Hepatic stellate cell (primary cell): ENCODE data around the gene GLG1.
A peak's percentile ranks its signal among the peaks of the same experiment; 100 is the strongest.

Experiments used
- DNase-seq: peaks from one replicate; pipeline ENCODE4 v3.0.0; 2011; ENCODE audit warnings: low spot score

GLG1 gene

DNA sequence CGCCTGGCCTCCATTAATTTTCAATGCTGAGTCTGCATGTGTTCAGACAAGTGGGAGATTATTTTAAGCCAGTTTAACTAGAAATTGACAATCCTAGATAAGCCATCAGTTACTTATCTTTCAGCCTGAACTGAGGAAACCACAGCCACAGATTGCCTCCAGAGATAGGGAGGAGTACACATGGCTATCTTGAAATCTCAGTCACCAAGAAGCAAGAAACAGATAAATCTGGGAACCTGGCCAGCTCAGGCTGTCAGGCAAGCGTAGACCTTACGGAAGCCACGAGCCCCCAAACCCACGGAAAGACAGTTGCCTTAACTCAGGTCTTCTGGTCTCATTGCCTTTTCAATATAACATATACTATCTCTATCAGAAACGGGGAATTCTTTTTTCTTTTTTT is 2.0 kb upstream of the GLG1 start:
- DNase-seq: no peak

DNA sequence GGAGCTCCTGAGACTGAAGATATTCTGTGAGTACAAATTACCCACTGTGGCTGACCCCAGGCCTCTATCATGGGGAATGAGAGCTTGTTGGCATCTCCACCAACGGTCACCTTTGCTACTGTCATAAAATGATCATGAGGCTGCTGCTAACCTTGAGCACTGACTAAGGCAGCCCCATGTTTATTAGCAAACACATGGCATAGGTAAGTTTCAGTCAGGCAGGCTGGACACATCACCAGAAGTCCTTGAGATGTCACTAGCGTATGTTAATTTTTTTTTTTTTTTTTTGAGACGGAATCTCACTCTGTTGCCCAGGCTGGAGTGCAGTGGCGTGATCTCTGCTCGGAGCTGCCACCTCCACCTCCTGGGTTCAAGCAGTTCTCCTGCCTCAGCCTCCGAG is 1.5 kb upstream of the GLG1 start:
- no peak for DNase-seq

DNA sequence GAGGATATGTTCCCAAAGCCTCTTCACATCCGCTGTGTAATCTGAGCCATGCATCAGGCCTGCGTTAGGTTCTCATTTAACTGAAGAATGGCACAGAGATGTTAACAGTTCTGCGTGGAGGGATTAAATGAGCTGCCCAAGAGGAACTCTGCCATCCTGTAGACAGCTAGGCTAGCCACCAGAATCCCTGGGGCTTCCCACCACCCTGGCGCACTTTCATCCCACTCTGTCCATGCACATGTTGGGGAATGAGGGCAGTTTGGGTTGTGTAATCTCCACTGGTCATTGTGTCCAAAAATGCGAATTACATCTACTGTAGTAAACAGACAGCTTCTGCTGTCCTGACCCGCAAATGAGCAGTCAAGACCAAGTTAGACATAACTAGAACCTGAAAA is 1.0 kb upstream of the GLG1 start:
- no peak for DNase-seq

DNA sequence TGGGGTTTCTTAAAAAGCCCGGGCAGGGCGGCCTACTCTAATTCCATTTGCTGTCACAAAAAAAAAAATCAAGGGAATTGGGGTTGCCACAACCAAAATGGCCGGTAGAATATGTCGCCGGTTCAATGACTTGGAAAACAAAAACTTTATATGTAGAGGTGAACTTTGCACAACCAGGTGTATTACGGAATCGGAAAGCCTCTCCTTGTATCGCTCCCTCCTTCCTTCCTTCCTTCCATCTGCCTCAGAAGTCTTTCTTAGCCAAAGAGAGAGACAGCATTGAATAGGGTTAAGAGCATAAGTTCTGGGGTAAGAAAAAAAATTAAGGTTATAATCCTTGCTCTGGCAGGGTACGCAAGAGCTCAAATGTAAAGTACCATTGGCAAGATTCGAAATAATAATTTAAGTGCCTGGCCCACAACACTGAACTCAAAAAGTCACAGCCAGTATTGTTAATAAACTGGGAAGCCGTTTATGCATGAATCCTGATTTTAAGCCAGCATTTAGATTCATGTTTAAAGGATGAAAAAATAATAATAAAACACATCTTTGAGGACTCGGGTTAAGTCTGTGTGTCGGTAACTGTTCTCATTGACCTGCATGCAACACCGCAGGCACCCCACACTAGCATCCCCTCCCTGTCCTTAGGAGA is 522 bp upstream of the GLG1 start:
- no peak for DNase-seq

DNA sequence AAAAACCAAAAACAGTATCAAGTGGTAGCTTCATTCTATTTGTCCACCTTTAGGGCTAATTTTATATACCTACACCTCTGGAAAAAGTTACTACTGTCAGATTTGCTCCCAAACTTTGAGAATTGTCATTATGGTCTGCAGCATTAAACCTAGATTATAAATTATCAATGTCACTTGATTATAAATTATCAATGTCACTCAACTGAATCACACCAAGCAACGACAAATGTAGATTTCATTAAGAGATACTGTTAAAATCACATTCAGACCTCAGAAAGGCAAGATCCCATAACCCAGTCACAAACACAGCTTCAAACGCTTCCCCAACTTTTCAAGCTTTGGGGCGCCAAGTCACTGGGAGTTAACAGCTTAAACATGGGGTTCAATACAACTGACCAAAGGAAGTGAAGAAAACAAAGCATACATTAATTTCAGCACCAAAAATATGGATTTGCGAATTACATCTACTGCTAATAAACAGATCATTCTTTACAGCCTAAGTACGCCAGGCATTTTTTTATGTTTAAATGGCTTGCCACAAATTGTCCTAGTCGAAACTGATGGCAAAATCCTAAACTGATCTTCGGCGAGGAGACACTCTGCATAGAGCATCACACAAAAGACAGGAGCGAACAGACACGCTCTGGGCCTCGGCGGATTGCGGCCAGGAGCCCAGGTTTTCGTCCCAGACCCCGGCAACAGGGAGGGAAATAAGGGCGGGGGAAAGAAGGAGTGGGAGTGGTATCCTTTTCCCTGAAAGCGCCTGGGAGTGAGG is 981 bp downstream of the GLG1 start:
- DNase-seq: no peak

DNA sequence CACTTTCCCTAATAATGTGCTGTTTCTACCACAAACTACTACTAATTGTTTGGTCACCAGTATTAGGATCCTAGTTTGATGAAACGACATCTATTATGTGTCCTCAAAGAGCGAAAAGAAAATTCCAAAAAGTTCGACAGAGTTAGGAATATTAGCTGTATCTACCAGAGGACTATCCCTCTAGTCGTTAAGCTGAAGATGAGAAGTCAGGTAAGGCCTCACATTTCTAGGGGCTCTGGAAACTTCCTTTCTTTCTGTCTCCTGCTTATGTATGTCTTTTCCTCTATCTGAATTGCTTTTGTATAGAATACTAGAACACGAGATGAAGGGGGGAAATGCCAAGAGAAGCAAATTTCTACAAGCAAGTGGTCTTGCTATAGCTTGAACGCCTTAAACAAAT is 1.6 kb downstream of the GLG1 start:
- DNase-seq: no peak

DNA sequence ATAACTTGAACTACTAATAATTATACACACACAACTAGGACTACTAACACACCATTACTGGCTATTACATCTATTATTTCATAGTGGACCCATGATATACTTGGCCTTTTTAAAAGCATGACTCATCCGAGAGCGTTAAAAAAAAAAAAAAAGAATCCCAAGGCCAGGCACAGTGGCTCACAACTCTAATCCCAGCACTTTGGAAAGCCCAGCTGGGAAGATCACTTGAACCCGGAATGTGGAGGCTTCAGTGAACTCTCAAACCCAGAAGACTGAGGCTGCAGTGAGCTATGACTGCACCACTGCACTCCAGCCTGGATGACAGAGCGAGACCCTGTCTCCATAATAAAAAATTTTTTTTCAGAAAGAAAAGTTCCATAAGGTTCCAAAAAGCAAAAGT is 3.1 kb downstream of the GLG1 start:
- no peak for DNase-seq

DNA sequence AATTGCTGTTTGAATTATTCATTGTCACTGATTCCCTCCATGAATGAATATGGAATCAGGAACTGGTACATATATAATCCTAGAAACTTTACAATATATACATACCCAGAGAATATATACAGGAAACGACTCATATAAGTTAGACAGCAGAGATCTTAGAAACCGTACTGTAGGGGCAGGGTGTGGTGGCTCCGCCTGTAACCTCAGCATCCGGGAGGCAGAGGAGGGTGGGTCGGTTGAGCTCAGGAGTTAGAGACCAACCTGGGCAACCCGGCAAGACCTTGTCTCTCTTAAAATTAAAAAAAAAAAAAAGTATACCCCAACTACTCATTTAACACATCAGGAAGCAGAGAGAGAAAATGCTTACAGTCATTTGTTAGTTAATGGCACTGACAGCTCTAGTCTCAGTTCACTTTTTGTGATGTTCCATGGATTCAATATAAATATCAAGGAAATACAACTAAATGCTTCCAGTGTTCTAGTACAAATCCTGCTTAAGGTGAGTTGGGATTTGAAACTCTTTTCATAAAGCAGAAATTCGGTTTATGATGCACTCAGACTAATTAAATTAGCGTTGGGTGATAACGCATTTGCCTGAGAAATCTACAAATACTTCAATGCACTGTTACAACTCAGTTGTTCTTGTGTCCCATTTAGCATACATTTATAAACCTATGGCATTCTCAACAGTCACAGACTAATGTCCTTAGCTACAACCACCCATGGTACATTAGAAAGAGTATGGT is 5.6 kb downstream of the GLG1 start:
- no peak for DNase-seq

DNA sequence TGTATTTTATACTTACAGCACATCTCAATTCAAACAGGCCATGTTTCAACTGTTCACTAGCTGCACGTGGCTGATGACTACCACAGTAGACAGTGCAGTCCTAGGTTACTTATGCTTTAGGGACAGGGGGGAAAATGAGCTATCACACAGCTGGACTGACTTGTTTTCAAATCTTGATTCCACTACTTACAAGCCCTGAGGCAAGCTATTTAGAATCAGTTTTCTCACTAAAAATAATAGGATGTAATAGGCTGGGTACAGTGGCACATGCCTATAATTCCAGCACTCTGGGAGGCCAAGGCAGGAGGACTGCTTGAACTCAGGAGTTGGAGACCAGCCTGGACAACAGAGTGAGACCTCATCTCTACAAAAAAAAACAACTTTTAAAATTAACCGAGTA is 10.3 kb downstream of the GLG1 start:
- no peak for DNase-seq

DNA sequence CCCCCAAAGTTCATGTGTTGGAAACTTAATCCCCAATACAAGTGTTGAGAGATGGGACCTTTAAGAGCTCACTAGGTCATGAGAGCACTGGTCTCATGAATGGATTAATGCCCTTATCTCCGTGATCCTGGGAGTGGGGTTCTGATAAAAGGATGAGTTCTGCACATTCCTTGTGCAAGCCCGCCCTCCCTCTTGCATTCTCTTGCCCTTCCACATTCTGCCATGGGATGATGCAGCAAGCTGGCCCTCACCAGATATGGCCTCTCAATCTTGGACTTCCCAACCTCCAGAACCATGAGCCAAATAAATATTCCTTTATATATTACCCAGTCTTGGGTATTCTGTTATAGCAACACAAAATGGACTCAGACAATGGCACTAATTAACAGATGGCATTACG is 14.1 kb downstream of the GLG1 start:
- no peak for DNase-seq

DNA sequence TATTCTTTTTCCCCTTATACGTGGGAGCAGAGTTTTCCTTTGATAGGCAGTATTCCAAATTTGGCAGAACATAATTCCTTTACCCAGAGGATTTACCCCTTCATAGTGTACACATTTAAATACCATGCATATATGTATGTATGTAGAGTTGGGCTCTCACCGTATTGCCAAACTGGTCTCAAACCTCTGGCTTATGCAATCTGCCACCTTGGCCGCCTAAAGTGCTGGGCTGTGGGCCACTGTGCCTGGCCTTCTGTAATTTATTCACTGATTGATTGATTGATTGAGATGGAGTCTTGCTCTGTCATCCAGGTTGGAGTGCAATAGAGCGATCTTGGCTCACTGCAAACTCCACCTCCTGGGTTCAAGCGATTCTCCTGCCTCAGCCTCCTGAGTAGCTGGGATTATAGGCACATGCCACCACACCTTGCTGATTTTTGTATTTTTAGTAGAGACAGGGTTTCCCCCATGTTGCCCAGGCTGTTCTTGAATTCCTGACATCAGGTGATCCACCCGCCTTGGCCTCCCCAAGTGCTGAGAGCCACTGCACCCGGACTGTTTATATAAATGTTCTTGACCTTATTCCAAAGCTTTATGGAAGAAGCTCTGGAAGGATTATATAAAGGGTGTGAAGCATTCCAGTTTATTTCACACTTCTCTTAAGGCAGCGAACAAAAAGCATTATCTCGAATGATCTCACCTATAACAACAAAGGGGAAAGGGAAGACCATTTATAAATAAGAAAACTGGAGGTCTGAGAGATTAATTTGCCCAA is 14.9 kb downstream of the GLG1 start:
- no peak for DNase-seq

DNA sequence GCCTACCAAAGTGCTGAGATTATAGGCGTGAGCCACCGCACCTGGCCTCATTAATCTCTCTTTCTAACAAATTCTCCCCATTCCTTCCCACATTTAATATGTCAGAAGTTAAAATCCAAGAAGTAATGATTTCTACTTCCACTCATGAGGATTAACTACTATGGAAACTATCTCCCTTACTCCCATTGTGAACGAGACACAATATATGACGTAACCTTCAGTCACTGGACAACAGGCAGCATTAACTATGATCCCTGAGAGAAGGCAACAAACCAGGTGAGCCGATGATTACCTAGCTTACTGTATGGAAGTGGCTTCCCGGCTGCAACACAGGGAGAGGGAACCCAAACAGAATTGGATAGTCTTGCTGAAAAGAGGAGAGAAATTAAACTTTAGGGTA is 20.0 kb downstream of the GLG1 start:
- no peak for DNase-seq

DNA sequence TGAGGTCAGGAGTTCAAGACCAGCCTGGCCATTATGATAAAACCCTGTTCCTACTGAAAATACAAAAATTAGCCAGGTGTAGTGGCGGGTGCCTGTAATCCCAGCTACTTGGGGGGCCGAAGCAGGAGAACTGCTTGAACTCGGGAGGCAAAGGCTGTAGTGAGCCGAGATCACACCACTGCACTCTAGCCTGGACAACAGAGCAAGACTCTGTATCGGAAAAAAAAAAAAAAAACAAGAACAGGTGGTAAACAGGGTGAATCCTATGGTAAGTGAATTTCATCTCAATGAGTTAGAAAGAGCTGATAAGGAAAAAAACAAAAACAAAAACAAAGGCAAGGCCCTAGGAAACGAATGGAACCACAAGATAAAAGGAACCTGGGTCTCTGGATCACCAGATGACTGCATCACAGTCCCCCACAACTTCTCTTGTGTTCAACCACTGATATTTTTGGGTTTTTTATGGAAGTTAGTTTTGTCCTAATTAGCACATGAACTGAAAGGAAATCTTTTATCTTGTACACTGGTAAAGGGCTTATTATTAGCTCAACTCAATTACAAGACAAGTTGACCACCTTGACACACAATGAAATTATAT is 21.0 kb downstream of the GLG1 start:
- no peak for DNase-seq

DNA sequence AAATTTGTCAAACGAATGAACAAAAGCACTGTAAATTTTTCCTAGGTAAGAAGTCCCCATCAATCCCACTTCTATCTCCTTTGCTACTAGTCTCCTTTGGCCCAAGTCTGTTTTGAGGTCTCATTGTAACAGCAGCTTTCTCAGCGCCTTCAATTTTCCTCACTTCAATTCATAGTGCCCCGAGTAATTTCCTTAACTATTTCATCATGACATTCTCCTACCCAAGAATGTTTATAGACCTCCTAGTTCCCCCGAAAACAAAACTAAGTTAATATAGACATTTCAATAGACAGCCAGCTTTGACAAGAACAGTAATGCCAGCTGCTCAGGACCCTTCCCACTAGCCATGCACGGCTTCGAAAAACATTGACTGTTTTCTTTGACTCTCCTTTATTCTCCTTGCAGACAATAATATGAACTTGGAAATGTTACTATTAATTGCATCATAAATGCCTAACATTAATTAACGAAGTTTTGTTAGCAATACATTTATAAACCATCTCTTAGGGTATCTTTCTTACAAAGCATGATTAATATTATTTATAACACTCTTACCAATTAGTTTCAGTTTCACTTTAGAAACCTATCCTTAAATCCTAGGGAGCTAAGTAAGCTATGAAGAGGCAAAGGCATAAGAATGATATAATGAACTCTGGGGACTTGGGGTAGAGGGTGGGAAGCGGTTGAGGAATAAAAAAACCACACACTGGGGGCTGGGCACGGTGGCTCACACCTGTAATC is 22.8 kb downstream of the GLG1 start:
- no peak for DNase-seq

DNA sequence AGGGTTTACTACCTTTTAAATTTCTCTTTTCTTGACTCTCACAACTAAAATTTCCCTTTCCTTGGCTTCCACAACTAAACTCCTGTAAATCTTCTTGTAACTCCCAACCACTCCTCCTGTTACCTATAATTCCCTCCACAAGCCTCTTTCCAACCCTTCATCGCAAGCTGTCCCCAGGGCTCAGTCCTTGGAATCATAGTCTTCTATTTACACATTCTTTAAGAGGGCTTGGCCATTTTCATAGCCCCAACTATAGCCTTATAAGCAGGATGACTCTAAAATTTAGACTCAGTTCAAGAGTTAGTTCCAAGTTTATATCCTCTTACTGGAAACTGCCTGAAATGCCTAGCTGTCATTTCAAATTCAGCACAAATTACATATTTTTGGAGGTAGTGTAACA is 23.9 kb downstream of the GLG1 start:
- no peak for DNase-seq

DNA sequence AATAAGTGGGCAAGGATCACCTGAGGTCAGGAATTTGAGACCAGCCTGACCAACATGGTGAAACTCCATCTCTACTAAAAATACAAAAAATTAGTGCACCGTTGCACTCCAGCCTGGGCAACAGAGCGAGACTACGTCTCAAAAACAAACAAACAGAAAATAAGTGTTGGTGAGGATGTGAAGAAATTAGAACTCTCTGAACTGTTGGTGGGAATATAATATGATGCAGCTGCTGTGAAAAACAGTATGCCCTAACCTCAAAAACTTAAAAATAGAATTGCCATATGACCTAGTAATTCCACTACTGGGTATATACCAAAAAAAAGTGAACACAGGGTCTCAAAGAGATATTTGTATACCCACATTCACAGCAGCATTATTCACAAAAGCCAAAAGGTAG is 26.1 kb downstream of the GLG1 start:
- DNase-seq: no peak

DNA sequence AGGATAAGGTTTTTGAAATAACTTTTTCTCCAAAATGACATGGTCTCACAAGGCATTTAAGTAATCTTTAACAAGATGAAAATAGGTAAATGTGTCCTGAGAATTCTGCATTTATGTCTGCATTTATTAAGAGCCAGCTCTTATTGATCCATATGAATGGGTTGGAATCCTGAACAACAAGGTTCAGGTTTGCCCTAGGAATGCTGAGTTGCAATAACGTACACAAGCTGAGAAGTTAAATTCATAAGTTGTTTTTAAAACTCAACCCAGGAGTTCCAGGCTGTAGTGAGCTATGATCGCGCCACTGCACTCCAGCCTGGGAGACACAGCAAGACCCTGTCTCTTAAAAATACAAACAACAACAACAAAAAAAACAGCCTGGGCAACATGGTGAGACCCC is 28.1 kb downstream of the GLG1 start:
- DNase-seq: no peak

DNA sequence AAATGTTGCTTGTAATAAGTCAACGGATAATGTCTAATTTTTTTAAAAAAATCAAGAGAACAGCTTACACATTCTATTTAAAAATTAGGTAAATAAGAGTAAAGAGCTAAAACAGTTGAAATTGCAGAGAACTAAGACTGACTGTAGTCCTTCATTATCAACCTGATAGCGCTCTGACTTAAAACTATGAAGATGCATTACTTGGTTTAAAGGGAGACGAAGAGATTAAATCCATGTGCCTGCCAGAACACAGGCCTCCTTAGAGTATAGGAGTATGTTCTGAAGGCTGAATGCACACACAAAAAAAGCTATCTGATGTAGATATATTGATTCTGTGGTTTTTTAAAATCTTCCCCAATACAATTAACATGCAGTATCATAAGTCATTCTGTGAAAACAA is 28.5 kb downstream of the GLG1 start:
- no peak for DNase-seq

DNA sequence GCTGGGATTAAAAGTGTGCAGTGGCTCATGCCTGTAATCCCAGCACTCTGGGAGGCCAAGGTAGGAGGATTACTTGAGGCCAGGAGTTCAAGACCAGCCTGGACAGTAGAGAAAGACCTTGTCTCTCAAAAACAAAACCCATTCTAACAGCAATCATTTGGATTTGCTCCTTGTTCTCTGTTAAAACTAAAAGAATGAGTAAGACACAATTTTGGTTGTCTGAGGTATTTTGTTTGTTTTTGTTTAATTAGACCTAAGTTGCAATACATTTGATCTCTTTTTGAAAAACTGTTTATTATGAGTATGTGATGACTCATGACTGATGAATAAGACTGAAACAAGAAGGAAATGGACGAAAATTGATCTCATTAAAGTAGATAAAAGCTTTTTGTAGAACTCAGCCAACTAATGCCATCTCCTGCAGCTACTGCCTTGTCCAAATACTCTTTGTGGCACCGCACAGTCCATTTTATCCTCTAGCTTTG is 29.0 kb downstream of the GLG1 start:
- DNase-seq: peak; percentile 40

DNA sequence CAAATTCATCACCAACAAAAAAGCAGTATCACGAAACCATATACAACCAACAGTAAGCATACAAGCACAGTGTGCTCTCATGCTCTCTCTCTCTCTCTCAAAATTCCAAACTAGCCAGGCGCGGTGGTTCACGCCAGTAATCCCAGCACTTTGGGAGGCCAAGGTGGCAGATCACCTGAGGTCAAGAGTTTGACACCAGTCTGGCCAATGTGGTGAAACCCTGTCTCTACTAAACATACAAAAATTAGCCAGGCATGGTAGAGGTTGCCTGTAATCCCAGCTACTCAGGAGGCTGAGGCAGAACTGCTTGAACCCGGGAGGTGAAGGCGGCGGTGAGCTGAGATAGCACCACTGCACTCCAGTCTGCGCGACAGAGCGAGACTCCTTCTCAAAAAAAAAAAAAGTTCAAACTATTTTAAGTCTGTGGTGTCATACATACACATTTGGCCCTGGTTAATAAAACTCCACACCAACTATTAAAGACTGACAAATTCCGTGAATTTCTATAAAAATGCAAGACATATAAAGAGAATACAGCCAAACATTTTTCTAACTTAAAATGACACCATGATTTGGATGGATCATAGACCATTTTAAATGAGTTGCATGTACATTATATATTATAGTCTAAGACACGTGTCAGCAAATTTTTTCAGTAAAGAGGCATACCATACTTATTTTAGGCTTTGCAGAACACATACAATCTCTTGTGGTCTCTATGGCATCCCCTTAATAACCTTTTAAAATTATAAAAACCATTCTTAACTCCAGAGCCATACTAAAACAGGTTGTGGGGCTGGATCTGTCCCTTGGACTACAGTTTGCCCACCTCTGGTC is 30.9 kb downstream of the GLG1 start:
- no peak for DNase-seq
